ENCODE results near the gene AKAP7.
"Not testable (repeated sequence)": the region's sequence is repeated elsewhere in the genome, so short reads cannot be mapped to it uniquely, and the experiment has no call there.

AKAP7 gene

GRCh38 chr6:131250936-131251335, 115.7 kb downstream of the AKAP7 start:
- DNase-seq (ENCODE audit: low read depth in 2 of 2, low spot score in 1 of 2) = no peak

GRCh38 chr6:131251590-131252199, 116.4 kb downstream of the AKAP7 start:
- no peak for DNase-seq (ENCODE audit: low read depth in 2 of 2, low spot score in 1 of 2)

GRCh38 chr6:131255434-131255833, 120.2 kb downstream of the AKAP7 start:
- no peak for DNase-seq (ENCODE audit: low read depth in 2 of 2, low spot score in 1 of 2)

GRCh38 chr6:131255911-131256310, 120.6 kb downstream of the AKAP7 start:
- no peak for DNase-seq (ENCODE audit: low read depth in 2 of 2, low spot score in 1 of 2)

- no peak for DNase-seq (ENCODE audit: low read depth in 2 of 2, low spot score in 1 of 2)
Measured at GRCh38 chr6:131257104-131257503, 121.8 kb downstream of the AKAP7 start.

GRCh38 chr6:131258010-131258652, 122.9 kb downstream of the AKAP7 start:
- no peak for DNase-seq (ENCODE audit: low read depth in 2 of 2, low spot score in 1 of 2)

- DNase-seq (ENCODE audit: low read depth in 2 of 2, low spot score in 1 of 2) = no peak
Measured at GRCh38 chr6:131258816-131259476, 123.7 kb downstream of the AKAP7 start.

- not testable (repeated sequence) for DNase-seq (ENCODE audit: low read depth in 2 of 2, low spot score in 1 of 2)
Measured at GRCh38 chr6:131260960-131261359, 125.7 kb downstream of the AKAP7 start.

GRCh38 chr6:131262060-131262459, 126.8 kb downstream of the AKAP7 start:
- no peak for DNase-seq (ENCODE audit: low read depth in 2 of 2, low spot score in 1 of 2)

GRCh38 chr6:131265939-131266338, 130.7 kb downstream of the AKAP7 start:
- DNase-seq (ENCODE audit: low read depth in 2 of 2, low spot score in 1 of 2) = no peak

- DNase-seq (ENCODE audit: low read depth in 2 of 2, low spot score in 1 of 2) = no peak
Measured at GRCh38 chr6:131268303-131268702, 133.0 kb downstream of the AKAP7 start.

GRCh38 chr6:131269565-131270391, 134.5 kb downstream of the AKAP7 start:
- DNase-seq (ENCODE audit: low read depth in 2 of 2, low spot score in 1 of 2) = no peak

GRCh38 chr6:131270534-131270933, 135.3 kb downstream of the AKAP7 start:
- DNase-seq (ENCODE audit: low read depth in 2 of 2, low spot score in 1 of 2) = no peak

- DNase-seq (ENCODE audit: low read depth in 2 of 2, low spot score in 1 of 2) = no peak
Measured at GRCh38 chr6:131275273-131275672, 140.0 kb downstream of the AKAP7 start.

GRCh38 chr6:131277591-131277990, 142.3 kb downstream of the AKAP7 start:
- no peak for DNase-seq (ENCODE audit: low read depth in 2 of 2, low spot score in 1 of 2)

- DNase-seq (ENCODE audit: low read depth in 2 of 2, low spot score in 1 of 2) = peak; percentile 6 to 14
Measured at GRCh38 chr6:131281471-131282270, 146.4 kb downstream of the AKAP7 start.

- DNase-seq (ENCODE audit: low read depth in 2 of 2, low spot score in 1 of 2) = no peak
Measured at GRCh38 chr6:131282365-131282764, 147.1 kb downstream of the AKAP7 start.

- no peak for DNase-seq (ENCODE audit: low read depth in 2 of 2, low spot score in 1 of 2)
Measured at GRCh38 chr6:131283466-131284175, 148.4 kb downstream of the AKAP7 start.

GRCh38 chr6:131285548-131285947, 150.3 kb downstream of the AKAP7 start:
- no peak for DNase-seq (ENCODE audit: low read depth in 2 of 2, low spot score in 1 of 2)

GRCh38 chr6:131286469-131287040, 151.3 kb downstream of the AKAP7 start:
- no peak for DNase-seq (ENCODE audit: low read depth in 2 of 2, low spot score in 1 of 2)
